ENCODE results near the gene APOBEC2.

The APOBEC2 gene

GRCh38 chr6:41075651-41076626 lies 22.9 kb downstream of the APOBEC2 start:
- H3K9me3 Mint-ChIP-seq, result no peaks in the 10 kb centered on the region
- H3K4me1 Mint-ChIP-seq, result peaks cover 34% of the 10 kb centered on the region
- ATAC-seq (ENCODE audit: low read depth) (no peak), DNase-seq (ENCODE audit: low spot score in 2 of 2) (no peak)
- peak overlapping the region; percentile 1 for H3K4me3 Mint-ChIP-seq
- no peaks in the 10 kb centered on the region for H3K27me3 Mint-ChIP-seq
- peaks cover 11% of the 10 kb centered on the region for H3K36me3 Mint-ChIP-seq
- peak overlapping the region; percentile 98 for H3K27ac Mint-ChIP-seq

GRCh38 chr6:41077536-41077935 lies 24.5 kb downstream of the APOBEC2 start:
- DNase-seq (ENCODE audit: low spot score in 2 of 2) (no peak), ATAC-seq (ENCODE audit: low read depth) (no peak)
- H3K27me3 Mint-ChIP-seq, result no peaks in the 10 kb centered on the region
- no peak overlapping the region for H3K4me3 Mint-ChIP-seq
- peaks cover 12% of the 10 kb centered on the region for H3K36me3 Mint-ChIP-seq
- H3K27ac Mint-ChIP-seq, result no peak overlapping the region
- H3K4me1 Mint-ChIP-seq, result peaks cover 33% of the 10 kb centered on the region
- H3K9me3 Mint-ChIP-seq, result no peaks in the 10 kb centered on the region

- ATAC-seq (ENCODE audit: low read depth) (no peak), DNase-seq (ENCODE audit: low spot score in 2 of 2) (no peak)
- Mint-ChIP-seq H3K4me1 (peaks cover 33% of the 10 kb centered on the region), H3K36me3 (peaks cover 12% of the 10 kb centered on the region), H3K9me3 (no peaks in the 10 kb centered on the region), H3K4me3 (no peak overlapping the region), H3K27me3 (no peaks in the 10 kb centered on the region), H3K27ac (no peak overlapping the region)
Measured at GRCh38 chr6:41078101-41078500, 25.1 kb downstream of the APOBEC2 start.

GRCh38 chr6:41079080-41079479 lies 26.1 kb downstream of the APOBEC2 start:
- peaks cover 29% of the 10 kb centered on the region for H3K4me1 Mint-ChIP-seq
- no peaks in the 10 kb centered on the region for H3K9me3 Mint-ChIP-seq
- DNase-seq (ENCODE audit: low spot score in 2 of 2), result no peak
- ATAC-seq (ENCODE audit: low read depth), result no peak
- peak overlapping the region; percentile 53 for H3K27ac Mint-ChIP-seq
- no peaks in the 10 kb centered on the region for H3K27me3 Mint-ChIP-seq
- H3K36me3 Mint-ChIP-seq, result peaks cover 18% of the 10 kb centered on the region
- H3K4me3 Mint-ChIP-seq, result no peak overlapping the region

GRCh38 chr6:41080621-41081020 lies 27.6 kb downstream of the APOBEC2 start:
- Mint-ChIP-seq H3K9me3 (no peaks in the 10 kb centered on the region), H3K4me1 (peaks cover 20% of the 10 kb centered on the region), H3K4me3 (peak overlapping the region; percentile 77), H3K27me3 (no peaks in the 10 kb centered on the region), H3K27ac (peak overlapping the region; percentile 91), H3K36me3 (peaks cover 22% of the 10 kb centered on the region)
- no peak for DNase-seq (ENCODE audit: low spot score in 2 of 2)
- ATAC-seq (ENCODE audit: low read depth), result peak; percentile 82

GRCh38 chr6:41083072-41083471 lies 30.1 kb downstream of the APOBEC2 start:
- H3K27me3 Mint-ChIP-seq, result no peaks in the 10 kb centered on the region
- H3K9me3 Mint-ChIP-seq, result no peaks in the 10 kb centered on the region
- peaks cover 27% of the 10 kb centered on the region for H3K36me3 Mint-ChIP-seq
- no peak for DNase-seq (ENCODE audit: low spot score in 2 of 2)
- no peak overlapping the region for H3K4me3 Mint-ChIP-seq
- no peak for ATAC-seq (ENCODE audit: low read depth)
- H3K4me1 Mint-ChIP-seq, result peaks cover 12% of the 10 kb centered on the region
- peak overlapping the region; percentile 5 for H3K27ac Mint-ChIP-seq

GRCh38 chr6:41085182-41085581 lies 32.2 kb downstream of the APOBEC2 start:
- Mint-ChIP-seq H3K27ac (no peak overlapping the region), H3K4me1 (peaks cover 10% of the 10 kb centered on the region), H3K27me3 (no peaks in the 10 kb centered on the region), H3K36me3 (peaks cover 21% of the 10 kb centered on the region), H3K4me3 (no peak overlapping the region), H3K9me3 (no peaks in the 10 kb centered on the region)
- ATAC-seq (ENCODE audit: low read depth) (no peak), DNase-seq (ENCODE audit: low spot score in 2 of 2) (no peak)

GRCh38 chr6:41088451-41088850 lies 35.4 kb downstream of the APOBEC2 start:
- DNase-seq (ENCODE audit: low spot score in 2 of 2) (no peak), ATAC-seq (ENCODE audit: low read depth) (no peak)
- Mint-ChIP-seq H3K4me1 (no peaks in the 10 kb centered on the region), H3K36me3 (peaks cover 30% of the 10 kb centered on the region), H3K27ac (no peak overlapping the region), H3K27me3 (no peaks in the 10 kb centered on the region), H3K9me3 (no peaks in the 10 kb centered on the region), H3K4me3 (no peak overlapping the region)

- H3K4me1 Mint-ChIP-seq, result no peaks in the 10 kb centered on the region
- H3K9me3 Mint-ChIP-seq, result no peaks in the 10 kb centered on the region
- H3K27me3 Mint-ChIP-seq, result no peaks in the 10 kb centered on the region
- ATAC-seq (ENCODE audit: low read depth), result no peak
- peaks cover 29% of the 10 kb centered on the region for H3K36me3 Mint-ChIP-seq
- no peak overlapping the region for H3K27ac Mint-ChIP-seq
- no peak for DNase-seq (ENCODE audit: low spot score in 2 of 2)
- H3K4me3 Mint-ChIP-seq, result no peak overlapping the region
Measured at GRCh38 chr6:41090841-41091761, 38.1 kb downstream of the APOBEC2 start.

GRCh38 chr6:41092421-41093140 lies 39.6 kb downstream of the APOBEC2 start:
- ATAC-seq (ENCODE audit: low read depth) (peak; percentile 39), DNase-seq (ENCODE audit: low spot score in 2 of 2) (no peak)
- peaks cover 34% of the 10 kb centered on the region for H3K36me3 Mint-ChIP-seq
- no peak overlapping the region for H3K4me3 Mint-ChIP-seq
- H3K27ac Mint-ChIP-seq, result no peak overlapping the region
- no peaks in the 10 kb centered on the region for H3K9me3 Mint-ChIP-seq
- H3K4me1 Mint-ChIP-seq, result no peaks in the 10 kb centered on the region
- H3K27me3 Mint-ChIP-seq, result no peaks in the 10 kb centered on the region

- H3K27ac Mint-ChIP-seq, result no peak overlapping the region
- H3K9me3 Mint-ChIP-seq, result no peaks in the 10 kb centered on the region
Measured at GRCh38 chr6:41093729-41094128, 40.7 kb downstream of the APOBEC2 start.

GRCh38 chr6:41097467-41098090 lies 44.6 kb downstream of the APOBEC2 start:
- no peak overlapping the region for H3K4me3 Mint-ChIP-seq
- peaks cover 39% of the 10 kb centered on the region for H3K36me3 Mint-ChIP-seq
- no peak for ATAC-seq (ENCODE audit: low read depth)
- H3K27ac Mint-ChIP-seq, result no peak overlapping the region
- no peaks in the 10 kb centered on the region for H3K27me3 Mint-ChIP-seq
- no peaks in the 10 kb centered on the region for H3K4me1 Mint-ChIP-seq
- no peak for DNase-seq (ENCODE audit: low spot score in 2 of 2)
- H3K9me3 Mint-ChIP-seq, result no peaks in the 10 kb centered on the region

More at GRCh38 chr6:41093729-41094128, 40.7 kb downstream of the APOBEC2 start:
- no peak overlapping the region for H3K4me3 Mint-ChIP-seq
- ATAC-seq (ENCODE audit: low read depth) (no peak), DNase-seq (ENCODE audit: low spot score in 2 of 2) (no peak)
- peaks cover 41% of the 10 kb centered on the region for H3K36me3 Mint-ChIP-seq
- no peaks in the 10 kb centered on the region for H3K27me3 Mint-ChIP-seq
- H3K4me1 Mint-ChIP-seq, result no peaks in the 10 kb centered on the region

GRCh38 chr6:41098366-41098765 lies 45.4 kb downstream of the APOBEC2 start:
- ATAC-seq (ENCODE audit: low read depth), result no peak
- Mint-ChIP-seq H3K4me1 (no peaks in the 10 kb centered on the region), H3K27me3 (no peaks in the 10 kb centered on the region), H3K4me3 (no peak overlapping the region), H3K36me3 (peaks cover 37% of the 10 kb centered on the region), H3K27ac (no peak overlapping the region), H3K9me3 (no peaks in the 10 kb centered on the region)
- DNase-seq (ENCODE audit: low spot score in 2 of 2), result no peak
